ENCODE data around the gene ARHGAP28. TPM values are rescaled to one million over a fixed set of nuclear protein-coding genes. Genes with fewer than 3 reads are reported as not detected.

ARHGAP28 gene
- total RNA-seq, 2 experiments from 2014 or later, result not detected

- H3K4me1 Mint-ChIP-seq (ENCODE audit: low read depth), result no peaks in the 10 kb centered on the region
- peaks cover 2% of the 10 kb centered on the region for H3K9me3 Mint-ChIP-seq
- ChIA-PET POLR2A (no interaction called here), CTCF (no interaction called here)
- no peaks in the 10 kb centered on the region for H3K36me3 Mint-ChIP-seq (ENCODE audit: low read depth)
- intact Hi-C loops (cut with micrococcal nuclease), result no loop called here
- H3K27me3 Mint-ChIP-seq, result no peaks in the 10 kb centered on the region
- H3K27ac Mint-ChIP-seq, result no peak overlapping the region
- no peak overlapping the region for H3K4me3 Mint-ChIP-seq
- TF ChIP-seq, protein P1, sequence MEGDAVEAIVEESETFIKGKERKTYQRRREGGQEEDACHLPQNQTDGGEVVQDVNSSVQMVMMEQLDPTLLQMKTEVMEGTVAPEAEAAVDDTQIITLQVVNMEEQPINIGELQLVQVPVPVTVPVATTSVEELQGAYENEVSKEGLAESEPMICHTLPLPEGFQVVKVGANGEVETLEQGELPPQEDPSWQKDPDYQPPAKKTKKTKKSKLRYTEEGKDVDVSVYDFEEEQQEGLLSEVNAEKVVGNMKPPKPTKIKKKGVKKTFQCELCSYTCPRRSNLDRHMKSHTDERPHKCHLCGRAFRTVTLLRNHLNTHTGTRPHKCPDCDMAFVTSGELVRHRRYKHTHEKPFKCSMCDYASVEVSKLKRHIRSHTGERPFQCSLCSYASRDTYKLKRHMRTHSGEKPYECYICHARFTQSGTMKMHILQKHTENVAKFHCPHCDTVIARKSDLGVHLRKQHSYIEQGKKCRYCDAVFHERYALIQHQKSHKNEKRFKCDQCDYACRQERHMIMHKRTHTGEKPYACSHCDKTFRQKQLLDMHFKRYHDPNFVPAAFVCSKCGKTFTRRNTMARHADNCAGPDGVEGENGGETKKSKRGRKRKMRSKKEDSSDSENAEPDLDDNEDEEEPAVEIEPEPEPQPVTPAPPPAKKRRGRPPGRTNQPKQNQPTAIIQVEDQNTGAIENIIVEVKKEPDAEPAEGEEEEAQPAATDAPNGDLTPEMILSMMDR (IDR thresholded peaks at IDR 0.05), result no peak
- DNase-seq (no peak), ATAC-seq (no peak)
Observed at GRCh38 chr18:6877288-6877687, 147.8 kb downstream of the ARHGAP28 start.

- TF ChIP-seq, protein P1 (IDR thresholded peaks at IDR 0.05), result no peak
- H3K9me3 Mint-ChIP-seq, result peaks cover 2% of the 10 kb centered on the region
- intact Hi-C loops (cut with micrococcal nuclease), result no loop called here
- ATAC-seq, result no peak
- no peaks in the 10 kb centered on the region for H3K4me1 Mint-ChIP-seq (ENCODE audit: low read depth)
- ChIA-PET CTCF (no interaction called here), POLR2A (no interaction called here)
- no peak overlapping the region for H3K4me3 Mint-ChIP-seq
- H3K27ac Mint-ChIP-seq, result no peak overlapping the region
- H3K36me3 Mint-ChIP-seq (ENCODE audit: low read depth), result no peaks in the 10 kb centered on the region
- DNase-seq, result no peak
- no peaks in the 10 kb centered on the region for H3K27me3 Mint-ChIP-seq
Observed at GRCh38 chr18:6878556-6879297, 149.2 kb downstream of the ARHGAP28 start.

DNA sequence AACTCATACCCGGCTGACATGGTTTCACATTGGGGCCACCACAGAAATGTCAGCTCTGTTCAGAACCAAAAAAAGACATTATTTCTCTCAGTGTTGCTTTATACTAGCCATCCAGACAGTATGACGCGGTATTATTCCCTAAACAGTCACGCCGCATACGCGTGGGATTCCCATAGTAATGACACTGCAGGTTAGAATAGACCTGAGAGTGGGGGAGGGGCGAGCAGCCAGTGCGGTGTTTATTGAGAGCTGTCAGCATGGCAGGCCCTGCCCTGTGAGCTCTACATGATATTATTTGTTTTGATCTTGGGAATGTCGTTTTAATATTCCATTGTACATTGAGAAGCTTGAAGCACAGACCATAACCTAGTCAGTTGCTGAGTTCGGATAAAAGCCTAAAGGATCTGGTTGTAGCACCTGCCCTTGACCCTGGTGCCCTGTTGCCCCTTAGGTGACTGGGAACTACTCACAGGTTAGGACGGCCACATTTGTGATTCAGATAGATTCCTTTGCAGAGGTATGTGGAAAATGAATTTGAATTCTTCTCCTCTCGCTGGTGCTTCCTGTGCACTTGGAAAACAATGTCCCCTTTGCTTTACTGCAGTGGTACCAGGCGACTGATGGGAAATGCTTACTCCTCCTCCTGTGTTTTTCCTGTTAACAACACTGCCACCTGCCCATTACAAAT lies 150.1 kb downstream of the ARHGAP28 start:
- CTCF ChIA-PET, result no interaction called here
- POLR2A ChIA-PET, result no interaction called here
- Mint-ChIP-seq H3K36me3 (ENCODE audit: low read depth) (no peaks in the 10 kb centered on the region), H3K9me3 (peaks cover 5% of the 10 kb centered on the region), H3K4me1 (ENCODE audit: low read depth) (no peaks in the 10 kb centered on the region), H3K27ac (no peak overlapping the region), H3K27me3 (no peaks in the 10 kb centered on the region), H3K4me3 (no peak overlapping the region)
- intact Hi-C loops (cut with micrococcal nuclease), result no loop called here
- TF ChIP-seq, protein P1 (IDR thresholded peaks at IDR 0.05), result no peak
- no peak for DNase-seq
- ATAC-seq, result no peak

- Mint-ChIP-seq H3K9me3 (peaks cover 5% of the 10 kb centered on the region), H3K27me3 (no peaks in the 10 kb centered on the region), H3K4me1 (ENCODE audit: low read depth) (no peaks in the 10 kb centered on the region), H3K27ac (no peak overlapping the region), H3K36me3 (ENCODE audit: low read depth) (no peaks in the 10 kb centered on the region), H3K4me3 (no peak overlapping the region)
- TF ChIP-seq, protein P1 (IDR thresholded peaks at IDR 0.05), result no peak
- intact Hi-C loops (cut with micrococcal nuclease), result no loop called here
- no peak for DNase-seq
- ATAC-seq, result no peak
- POLR2A ChIA-PET, result no interaction called here
- CTCF ChIA-PET, result no interaction called here
Observed at GRCh38 chr18:6881034-6881820, 151.7 kb downstream of the ARHGAP28 start.

DNA sequence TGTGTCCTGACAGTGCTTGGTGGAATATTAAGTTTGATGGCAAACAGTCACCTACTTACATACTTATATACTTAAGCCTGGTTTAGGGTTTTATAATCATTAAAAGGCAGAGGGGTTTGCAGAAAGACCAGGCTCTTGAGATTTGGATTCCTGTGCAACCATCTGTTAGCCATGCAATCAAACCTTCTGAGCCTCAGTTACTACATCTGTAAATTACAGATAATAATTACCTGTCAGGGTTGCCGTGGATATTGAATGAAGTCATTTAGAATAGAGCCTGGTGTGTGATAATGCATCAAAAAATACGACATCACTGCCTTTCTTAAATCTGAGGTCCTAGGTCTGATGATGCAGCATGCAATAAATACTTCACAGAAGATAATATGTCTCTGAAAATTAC lies 152.9 kb downstream of the ARHGAP28 start:
- ChIA-PET POLR2A (no interaction called here), CTCF (no interaction called here)
- no peaks in the 10 kb centered on the region for H3K36me3 Mint-ChIP-seq (ENCODE audit: low read depth)
- ATAC-seq (no peak), DNase-seq (no peak)
- peaks cover 3% of the 10 kb centered on the region for H3K9me3 Mint-ChIP-seq
- H3K4me3 Mint-ChIP-seq, result no peak overlapping the region
- TF ChIP-seq, protein P1 (IDR thresholded peaks at IDR 0.05), result no peak
- H3K27me3 Mint-ChIP-seq, result no peaks in the 10 kb centered on the region
- H3K4me1 Mint-ChIP-seq (ENCODE audit: low read depth), result no peaks in the 10 kb centered on the region
- H3K27ac Mint-ChIP-seq, result no peak overlapping the region
- intact Hi-C loops (cut with micrococcal nuclease), result no loop called here
